ENCODE measurements around the gene TSPAN17. TPM values are rescaled to one million over a fixed set of nuclear protein-coding genes. Genes with fewer than 3 reads are reported as not detected.

The TSPAN17 gene
- total RNA-seq, 1 donor from 2014 or later: 49.8 TPM

DNA sequence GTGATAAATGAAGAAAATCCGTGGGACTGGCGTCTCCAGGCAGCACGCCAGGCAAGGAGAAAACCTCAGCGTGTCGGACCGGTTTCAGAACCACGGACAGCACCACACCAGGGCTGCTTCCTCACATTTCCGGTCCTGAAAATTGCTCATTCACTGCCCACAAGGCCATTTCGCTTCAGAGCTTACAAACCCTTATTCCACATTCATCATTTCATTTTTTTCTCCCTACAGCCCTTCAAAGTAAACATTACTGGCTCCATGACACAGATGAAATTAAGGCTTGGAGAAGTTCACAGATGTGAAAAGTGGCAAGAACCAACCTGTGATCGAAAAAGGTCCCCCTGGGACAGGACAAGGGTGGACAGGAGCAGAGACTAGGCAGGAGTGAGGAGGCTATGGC, 35.8 kb upstream of the TSPAN17 start:
- peaks cover 20% of the 10 kb centered on the region for H3K4me1 Mint-ChIP-seq (ENCODE audit: low read depth)
- DNase-seq (ENCODE audit: low spot score): no peak
- TF ChIP-seq, protein P1, sequence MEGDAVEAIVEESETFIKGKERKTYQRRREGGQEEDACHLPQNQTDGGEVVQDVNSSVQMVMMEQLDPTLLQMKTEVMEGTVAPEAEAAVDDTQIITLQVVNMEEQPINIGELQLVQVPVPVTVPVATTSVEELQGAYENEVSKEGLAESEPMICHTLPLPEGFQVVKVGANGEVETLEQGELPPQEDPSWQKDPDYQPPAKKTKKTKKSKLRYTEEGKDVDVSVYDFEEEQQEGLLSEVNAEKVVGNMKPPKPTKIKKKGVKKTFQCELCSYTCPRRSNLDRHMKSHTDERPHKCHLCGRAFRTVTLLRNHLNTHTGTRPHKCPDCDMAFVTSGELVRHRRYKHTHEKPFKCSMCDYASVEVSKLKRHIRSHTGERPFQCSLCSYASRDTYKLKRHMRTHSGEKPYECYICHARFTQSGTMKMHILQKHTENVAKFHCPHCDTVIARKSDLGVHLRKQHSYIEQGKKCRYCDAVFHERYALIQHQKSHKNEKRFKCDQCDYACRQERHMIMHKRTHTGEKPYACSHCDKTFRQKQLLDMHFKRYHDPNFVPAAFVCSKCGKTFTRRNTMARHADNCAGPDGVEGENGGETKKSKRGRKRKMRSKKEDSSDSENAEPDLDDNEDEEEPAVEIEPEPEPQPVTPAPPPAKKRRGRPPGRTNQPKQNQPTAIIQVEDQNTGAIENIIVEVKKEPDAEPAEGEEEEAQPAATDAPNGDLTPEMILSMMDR (IDR thresholded peaks at IDR 0.05): no peak
- H3K27me3 Mint-ChIP-seq (ENCODE audit: low read depth): peaks cover 4% of the 10 kb centered on the region
- H3K27ac Mint-ChIP-seq (ENCODE audit: unreplicated experiment): peak overlapping the region; percentile 60
- H3K4me3 Mint-ChIP-seq (ENCODE audit: unreplicated experiment): no peak overlapping the region
- H3K36me3 Mint-ChIP-seq (ENCODE audit: low read depth): no peaks in the 10 kb centered on the region
- no peaks in the 10 kb centered on the region for H3K9me3 Mint-ChIP-seq (ENCODE audit: low read depth)

DNA sequence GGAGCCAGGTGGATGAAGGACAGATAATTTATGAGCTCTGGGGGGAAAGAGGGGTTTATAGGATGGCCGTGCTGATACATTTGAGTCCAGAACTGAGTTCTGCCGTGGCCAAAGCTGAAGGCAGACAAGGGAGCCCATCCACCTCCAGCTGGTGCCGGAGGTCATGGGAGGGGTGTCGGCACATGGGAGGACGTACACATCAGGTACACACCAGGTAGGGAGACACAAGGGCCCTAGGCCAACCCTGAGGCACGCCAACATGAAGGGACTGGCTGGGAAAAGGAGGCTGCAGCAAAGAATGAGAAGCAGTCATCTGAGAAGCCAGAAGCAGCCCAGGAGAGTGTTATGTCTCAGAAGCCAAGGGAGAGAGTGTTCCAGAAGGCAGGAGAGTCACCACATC, 35.3 kb upstream of the TSPAN17 start:
- H3K4me1 Mint-ChIP-seq (ENCODE audit: low read depth): peaks cover 20% of the 10 kb centered on the region
- no peak overlapping the region for H3K27ac Mint-ChIP-seq (ENCODE audit: unreplicated experiment)
- DNase-seq (ENCODE audit: low spot score): no peak
- no peaks in the 10 kb centered on the region for H3K36me3 Mint-ChIP-seq (ENCODE audit: low read depth)
- H3K27me3 Mint-ChIP-seq (ENCODE audit: low read depth): peaks cover 8% of the 10 kb centered on the region
- TF ChIP-seq, protein P1 (IDR thresholded peaks at IDR 0.05): no peak
- H3K9me3 Mint-ChIP-seq (ENCODE audit: low read depth): no peaks in the 10 kb centered on the region
- no peak overlapping the region for H3K4me3 Mint-ChIP-seq (ENCODE audit: unreplicated experiment)

DNA sequence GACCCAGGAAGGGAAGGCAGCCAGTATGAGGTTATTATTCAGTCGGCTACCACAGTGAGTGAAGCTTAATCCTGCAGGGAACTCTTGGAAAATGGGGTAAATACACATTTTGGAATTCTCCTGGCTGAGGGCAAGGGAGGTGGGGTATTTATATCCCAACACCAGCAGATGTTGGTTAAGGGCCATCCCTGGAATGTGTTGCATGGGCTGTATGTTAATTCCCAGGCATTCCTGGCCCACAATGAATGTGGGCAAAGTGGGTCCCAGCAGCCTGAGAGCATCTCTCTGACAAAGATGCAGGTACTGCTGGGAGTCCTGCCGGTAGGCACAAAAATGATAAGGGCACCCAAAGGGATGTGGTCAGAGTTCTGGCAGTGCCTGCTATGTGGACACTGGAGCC, 34.4 kb upstream of the TSPAN17 start:
- peaks cover 20% of the 10 kb centered on the region for H3K4me1 Mint-ChIP-seq (ENCODE audit: low read depth)
- H3K4me3 Mint-ChIP-seq (ENCODE audit: unreplicated experiment): no peak overlapping the region
- DNase-seq (ENCODE audit: low spot score): no peak
- H3K36me3 Mint-ChIP-seq (ENCODE audit: low read depth): no peaks in the 10 kb centered on the region
- no peaks in the 10 kb centered on the region for H3K9me3 Mint-ChIP-seq (ENCODE audit: low read depth)
- H3K27me3 Mint-ChIP-seq (ENCODE audit: low read depth): peaks cover 17% of the 10 kb centered on the region
- TF ChIP-seq, protein P1 (IDR thresholded peaks at IDR 0.05): no peak
- H3K27ac Mint-ChIP-seq (ENCODE audit: unreplicated experiment): no peak overlapping the region

DNA sequence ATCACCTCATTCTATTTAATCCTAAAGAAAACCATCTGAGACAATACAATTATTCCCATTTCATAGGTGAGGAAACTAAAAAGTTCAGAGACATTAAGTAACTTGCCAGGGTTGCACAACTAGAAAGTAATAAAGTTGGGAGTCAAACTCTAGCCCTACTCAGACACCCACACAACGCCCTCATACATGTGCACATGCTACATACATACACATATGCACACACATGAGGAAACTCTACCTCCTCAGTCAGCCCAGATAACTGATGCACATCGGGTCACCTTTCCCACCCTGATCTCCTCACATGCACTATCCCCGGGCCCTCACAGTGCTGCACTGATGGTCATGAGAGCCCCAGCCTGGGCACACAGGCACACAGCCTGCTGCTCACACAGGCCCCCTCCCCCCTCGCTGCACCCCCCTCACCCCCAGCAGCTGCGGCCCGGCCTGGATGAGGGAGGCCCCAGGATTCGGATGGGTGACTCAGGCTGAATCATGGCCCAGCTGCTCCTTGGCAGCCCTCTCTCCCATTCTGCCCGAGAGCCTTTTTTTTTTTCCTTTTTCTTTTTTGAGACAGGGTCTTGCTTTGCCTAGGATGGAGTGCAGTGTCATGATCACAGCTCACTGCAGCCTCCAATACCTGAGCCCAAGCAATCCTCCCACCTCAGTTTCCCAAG, 32.3 kb upstream of the TSPAN17 start:
- peak overlapping the region; percentile 32 for H3K27ac Mint-ChIP-seq (ENCODE audit: unreplicated experiment)
- H3K4me1 Mint-ChIP-seq (ENCODE audit: low read depth): peaks cover 13% of the 10 kb centered on the region
- H3K9me3 Mint-ChIP-seq (ENCODE audit: low read depth): no peaks in the 10 kb centered on the region
- TF ChIP-seq, protein P1 (IDR thresholded peaks at IDR 0.05): no peak
- H3K27me3 Mint-ChIP-seq (ENCODE audit: low read depth): peaks cover 22% of the 10 kb centered on the region
- H3K36me3 Mint-ChIP-seq (ENCODE audit: low read depth): no peaks in the 10 kb centered on the region
- DNase-seq (ENCODE audit: low spot score): no peak
- H3K4me3 Mint-ChIP-seq (ENCODE audit: unreplicated experiment): no peak overlapping the region

DNA sequence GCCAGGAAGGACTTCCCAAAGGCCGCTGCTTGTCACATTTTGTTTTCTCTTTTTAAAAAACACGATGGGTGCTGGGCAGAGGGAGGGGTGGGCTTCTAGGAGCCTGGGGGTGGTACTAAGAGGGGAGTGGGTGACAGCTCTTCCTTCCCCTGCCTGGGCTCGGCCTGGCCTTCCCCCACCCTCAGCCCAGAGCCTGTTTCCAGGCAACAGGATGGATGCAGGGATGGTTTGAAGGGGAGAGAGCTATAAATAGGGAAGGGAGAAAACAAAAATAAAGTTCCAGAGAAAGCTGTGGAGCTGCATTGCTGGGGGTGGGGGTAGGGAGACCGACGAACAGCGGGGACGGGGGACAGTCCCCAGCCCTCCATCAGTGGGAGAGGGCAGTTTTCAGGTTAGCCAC, 30.8 kb upstream of the TSPAN17 start:
- no peak for DNase-seq (ENCODE audit: low spot score)
- Mint-ChIP-seq H3K9me3 (ENCODE audit: low read depth) (no peaks in the 10 kb centered on the region), H3K27me3 (ENCODE audit: low read depth) (peaks cover 28% of the 10 kb centered on the region), H3K4me3 (ENCODE audit: unreplicated experiment) (no peak overlapping the region), H3K27ac (ENCODE audit: unreplicated experiment) (no peak overlapping the region), H3K4me1 (ENCODE audit: low read depth) (peaks cover 20% of the 10 kb centered on the region), H3K36me3 (ENCODE audit: low read depth) (no peaks in the 10 kb centered on the region)
- TF ChIP-seq, protein P1 (IDR thresholded peaks at IDR 0.05): no peak
